ENCODE measurements around the gene ADCYAP1. TPM values are rescaled to one million over a fixed set of nuclear protein-coding genes. Genes with fewer than 3 reads are reported as not detected.

ADCYAP1 gene
- total and polyA plus RNA-seq, 8 donors, result 0.25 to 8.1 (median 1.4) TPM; not detected in 3

DNA sequence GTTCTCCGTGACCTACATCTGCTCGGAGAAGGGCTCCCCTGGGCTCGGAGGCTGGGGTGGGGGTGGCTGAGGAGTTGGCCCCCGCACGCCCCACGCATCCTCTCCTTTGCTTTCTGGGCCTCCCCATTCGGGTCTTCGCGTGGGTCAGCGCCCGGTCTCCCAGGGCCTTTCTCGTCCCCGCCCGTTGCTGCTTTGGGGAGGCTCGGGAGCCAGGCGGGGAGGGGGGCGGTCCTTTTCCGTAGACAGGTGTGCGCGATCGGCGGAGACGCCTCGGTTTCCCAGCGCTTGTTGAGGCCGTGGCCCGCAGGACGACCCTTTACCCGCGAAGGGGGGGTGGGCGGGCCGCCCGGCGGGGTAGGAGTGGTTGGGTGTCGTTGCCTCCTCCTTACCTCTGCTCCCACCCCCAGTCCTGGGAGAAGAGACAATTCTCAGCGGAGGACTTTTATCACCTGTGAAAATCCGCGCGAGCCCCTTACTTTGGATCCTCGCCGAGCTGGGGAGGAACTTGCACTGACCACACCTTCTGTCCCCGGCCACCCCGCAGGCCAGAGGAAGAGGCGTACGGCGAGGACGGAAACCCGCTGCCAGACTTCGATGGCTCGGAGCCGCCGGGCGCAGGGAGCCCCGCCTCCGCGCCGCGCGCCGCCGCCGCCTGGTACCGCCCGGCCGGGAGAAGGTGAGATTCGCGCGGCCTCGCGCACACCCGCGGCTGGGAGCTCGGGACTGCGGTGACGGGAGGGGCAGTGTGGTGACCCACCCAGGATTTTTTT lies 2.6 kb downstream of the ADCYAP1 start:
- peak overlapping the region; percentile 39 to 56 (median 46) for H3K4me3 ChIP-seq
- H3K27me3 ChIP-seq, result peaks cover 50 to 99% (median 83%) of the 10 kb centered on the region in 3 donors
- H3K27ac ChIP-seq, result no peak overlapping the region
- peaks cover 36 to 53% (median 47%) of the 10 kb centered on the region in 4 donors for H3K4me1 ChIP-seq
- 1 to 6% (median 3%) methylated on average over 41 to 75 of the region's 75 CpGs for WGBS, 5 donors
- H3K9me3 ChIP-seq, result peaks cover 0 to 6% (median 2%) of the 10 kb centered on the region in 4 donors
- no peak for TF ChIP-seq POLR2AphosphoS5 (IDR thresholded peaks at IDR 0.05)
- no peak for TF ChIP-seq EP300 (IDR thresholded peaks at IDR 0.05)
- TF ChIP-seq, protein P1, sequence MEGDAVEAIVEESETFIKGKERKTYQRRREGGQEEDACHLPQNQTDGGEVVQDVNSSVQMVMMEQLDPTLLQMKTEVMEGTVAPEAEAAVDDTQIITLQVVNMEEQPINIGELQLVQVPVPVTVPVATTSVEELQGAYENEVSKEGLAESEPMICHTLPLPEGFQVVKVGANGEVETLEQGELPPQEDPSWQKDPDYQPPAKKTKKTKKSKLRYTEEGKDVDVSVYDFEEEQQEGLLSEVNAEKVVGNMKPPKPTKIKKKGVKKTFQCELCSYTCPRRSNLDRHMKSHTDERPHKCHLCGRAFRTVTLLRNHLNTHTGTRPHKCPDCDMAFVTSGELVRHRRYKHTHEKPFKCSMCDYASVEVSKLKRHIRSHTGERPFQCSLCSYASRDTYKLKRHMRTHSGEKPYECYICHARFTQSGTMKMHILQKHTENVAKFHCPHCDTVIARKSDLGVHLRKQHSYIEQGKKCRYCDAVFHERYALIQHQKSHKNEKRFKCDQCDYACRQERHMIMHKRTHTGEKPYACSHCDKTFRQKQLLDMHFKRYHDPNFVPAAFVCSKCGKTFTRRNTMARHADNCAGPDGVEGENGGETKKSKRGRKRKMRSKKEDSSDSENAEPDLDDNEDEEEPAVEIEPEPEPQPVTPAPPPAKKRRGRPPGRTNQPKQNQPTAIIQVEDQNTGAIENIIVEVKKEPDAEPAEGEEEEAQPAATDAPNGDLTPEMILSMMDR (IDR thresholded peaks at IDR 0.05), result no peak
- TF ChIP-seq POLR2A (IDR thresholded peaks at IDR 0.05), result no peak
- intact Hi-C loops (cut with DNase I; ENCODE audit: low total_unique reads), result no loop called here
- DNase-seq, result peak in 1 of 2 donors; percentile 57
- H3K36me3 ChIP-seq, result no peaks in the 10 kb centered on the region

- Histone ChIP-seq H3K27me3 (peaks cover 50 to 99% (median 81%) of the 10 kb centered on the region in 3 donors), H3K4me1 (peaks cover 36 to 53% (median 47%) of the 10 kb centered on the region in 4 donors), H3K9me3 (peaks cover 0 to 6% (median 2%) of the 10 kb centered on the region in 4 donors), H3K36me3 (no peaks in the 10 kb centered on the region), H3K4me3 (peak overlapping the region; percentile 39 to 56 (median 46)), H3K27ac (no peak overlapping the region)
- intact Hi-C loops (cut with DNase I; ENCODE audit: low total_unique reads), result no loop called here
- 3 to 5% (median 4%) methylated on average over 36 to 55 of the region's 55 CpGs for WGBS, 5 donors
- no peak for TF ChIP-seq POLR2AphosphoS5 (IDR thresholded peaks at IDR 0.05)
- no peak for TF ChIP-seq EP300 (IDR thresholded peaks at IDR 0.05)
- TF ChIP-seq, protein P1 (IDR thresholded peaks at IDR 0.05), result no peak
- TF ChIP-seq POLR2A (IDR thresholded peaks at IDR 0.05), result no peak
- peak in 1 of 2 donors; percentile 24 for DNase-seq
These were observed 3.5 kb downstream of the ADCYAP1 start for GRCh38 chr18:907885-908757.

- TF ChIP-seq, protein P1 (IDR thresholded peaks at IDR 0.05), result no peak
- TF ChIP-seq POLR2A (IDR thresholded peaks at IDR 0.05), result no peak
- no peak for TF ChIP-seq EP300 (IDR thresholded peaks at IDR 0.05)
- TF ChIP-seq POLR2AphosphoS5 (IDR thresholded peaks at IDR 0.05), result no peak
- peaks cover 36 to 53% (median 47%) of the 10 kb centered on the region in 4 donors for H3K4me1 ChIP-seq
- H3K27ac ChIP-seq, result no peak overlapping the region
- H3K36me3 ChIP-seq, result no peaks in the 10 kb centered on the region
- H3K4me3 ChIP-seq, result peak overlapping the region; percentile 39 to 56 (median 46)
- DNase-seq, result peak in 1 of 2 donors; percentile 16
- intact Hi-C loops (cut with DNase I; ENCODE audit: low total_unique reads), result no loop called here
- 5 to 10% (median 8%) methylated on average over 29 to 69 of the region's 69 CpGs for WGBS, 5 donors
- peaks cover 47 to 97% (median 73%) of the 10 kb centered on the region in 3 donors for H3K27me3 ChIP-seq
- H3K9me3 ChIP-seq, result peaks cover 0 to 6% (median 2%) of the 10 kb centered on the region in 4 donors
These were observed 4.4 kb downstream of the ADCYAP1 start for GRCh38 chr18:908758-909724.
